Testis (tissue), 2 donors: ENCODE data around the gene NYAP2.

ENCODE experiments used
- CTCF ChIP-seq, 3 experiments: fragments of 450-650 bp in 2 of 3; fragments of 200-600 bp in 1 of 3; sonication (generic) in 1 of 3; IDR thresholded peaks; one replicate each; pipeline ENCODE4 v1.5.1; 2016 to 2019; ENCODE audit warnings: antibody characterized with exemption in 3 of 3, mild to moderate bottlenecking in 2 of 3, moderate library complexity in 1 of 3
- POLR2A ChIP-seq: fragments of 450-650 bp; IDR thresholded peaks from one replicate; pipeline ENCODE4 v1.6.1; 2017; ENCODE audit warnings: antibody characterized with exemption, mild to moderate bottlenecking, moderate library complexity

DNA sequence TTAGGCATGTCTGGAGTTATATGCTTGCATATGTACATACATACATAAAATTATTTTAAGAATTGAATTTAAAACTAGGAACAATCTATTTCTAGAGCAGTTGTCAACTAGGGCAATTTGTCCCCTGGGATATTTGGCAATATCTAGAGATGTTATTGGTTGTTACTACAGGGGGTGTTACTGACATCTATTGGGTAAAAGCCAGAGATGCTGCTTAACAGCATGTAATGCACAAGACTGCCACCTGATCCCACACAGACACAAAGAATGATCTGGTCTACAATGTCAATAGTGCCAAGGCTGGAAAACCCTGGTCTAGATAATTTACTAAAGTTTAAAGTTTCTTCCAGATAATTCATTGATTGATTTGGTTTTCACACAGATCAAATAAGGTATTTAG is 185.3 kb downstream of the NYAP2 start:
- no peak for TF ChIP-seq POLR2A
- no peak for TF ChIP-seq CTCF (IDR thresholded peaks at IDR 0.05)
